GM18520 (cell line): ENCODE measurements around the gene ORM2.
"Not testable (repeated sequence)": the region's sequence is repeated elsewhere in the genome, so short reads cannot be mapped to it uniquely, and the experiment has no call there.

Experiments used
- ATAC-seq: cut with Tn5 transposase; IDR thresholded peaks from one replicate; pipeline ENCODE4 v1.9.1; 2021; ENCODE audit not compliant: unreplicated experiment

The ORM2 gene

DNA sequence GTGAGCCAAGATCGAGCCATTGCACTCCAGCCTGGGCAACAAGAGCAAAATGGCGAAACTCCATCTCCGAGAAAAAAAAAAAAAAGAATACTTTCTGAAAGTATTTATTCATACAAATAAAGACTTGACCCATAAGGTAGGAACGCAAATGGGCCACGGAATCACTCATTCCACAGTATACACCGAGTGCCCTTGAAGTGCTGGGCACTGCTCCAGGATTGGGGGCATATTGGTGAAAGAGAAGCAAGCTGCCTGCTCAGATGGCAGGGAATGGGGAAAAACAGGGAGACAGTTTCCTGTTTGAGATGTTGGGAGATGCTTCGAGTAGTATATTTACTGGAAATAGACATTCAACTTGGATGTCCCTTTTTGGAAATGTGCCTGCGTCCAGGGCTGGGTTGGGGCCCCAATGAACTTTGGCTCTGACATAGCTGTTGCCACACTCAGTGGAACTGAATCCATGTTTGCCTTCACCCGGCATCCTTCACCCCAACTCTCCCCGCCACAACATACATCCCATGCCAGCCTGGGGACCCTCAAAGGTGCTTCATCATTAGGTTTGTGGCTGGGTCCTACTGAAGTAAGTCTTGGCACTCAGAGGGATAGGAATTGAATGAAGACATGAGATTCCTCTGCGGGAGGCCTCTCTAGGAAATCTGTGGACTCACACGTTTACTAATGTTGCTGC lies 588 bp upstream of the ORM2 start:
- ATAC-seq = not testable (repeated sequence)

DNA sequence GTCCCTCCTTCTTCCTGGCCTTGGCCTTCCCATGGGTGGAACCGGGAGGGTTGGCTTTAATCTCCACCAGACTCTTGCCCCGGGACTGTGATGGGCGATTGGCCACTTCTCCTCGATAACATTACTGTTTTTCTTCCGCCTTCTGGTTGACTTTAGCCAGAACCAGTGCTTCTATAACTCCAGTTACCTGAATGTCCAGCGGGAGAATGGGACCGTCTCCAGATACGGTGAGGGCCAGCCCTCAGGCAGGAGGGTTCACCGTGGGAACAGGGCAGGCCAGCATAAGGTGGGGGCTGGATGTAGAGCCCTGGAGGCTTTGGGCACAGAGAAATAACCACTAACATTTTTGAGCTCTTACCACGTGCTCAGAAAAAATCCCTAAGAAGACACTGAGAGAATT lies 967 bp downstream of the ORM2 start:
- no peak for ATAC-seq

DNA sequence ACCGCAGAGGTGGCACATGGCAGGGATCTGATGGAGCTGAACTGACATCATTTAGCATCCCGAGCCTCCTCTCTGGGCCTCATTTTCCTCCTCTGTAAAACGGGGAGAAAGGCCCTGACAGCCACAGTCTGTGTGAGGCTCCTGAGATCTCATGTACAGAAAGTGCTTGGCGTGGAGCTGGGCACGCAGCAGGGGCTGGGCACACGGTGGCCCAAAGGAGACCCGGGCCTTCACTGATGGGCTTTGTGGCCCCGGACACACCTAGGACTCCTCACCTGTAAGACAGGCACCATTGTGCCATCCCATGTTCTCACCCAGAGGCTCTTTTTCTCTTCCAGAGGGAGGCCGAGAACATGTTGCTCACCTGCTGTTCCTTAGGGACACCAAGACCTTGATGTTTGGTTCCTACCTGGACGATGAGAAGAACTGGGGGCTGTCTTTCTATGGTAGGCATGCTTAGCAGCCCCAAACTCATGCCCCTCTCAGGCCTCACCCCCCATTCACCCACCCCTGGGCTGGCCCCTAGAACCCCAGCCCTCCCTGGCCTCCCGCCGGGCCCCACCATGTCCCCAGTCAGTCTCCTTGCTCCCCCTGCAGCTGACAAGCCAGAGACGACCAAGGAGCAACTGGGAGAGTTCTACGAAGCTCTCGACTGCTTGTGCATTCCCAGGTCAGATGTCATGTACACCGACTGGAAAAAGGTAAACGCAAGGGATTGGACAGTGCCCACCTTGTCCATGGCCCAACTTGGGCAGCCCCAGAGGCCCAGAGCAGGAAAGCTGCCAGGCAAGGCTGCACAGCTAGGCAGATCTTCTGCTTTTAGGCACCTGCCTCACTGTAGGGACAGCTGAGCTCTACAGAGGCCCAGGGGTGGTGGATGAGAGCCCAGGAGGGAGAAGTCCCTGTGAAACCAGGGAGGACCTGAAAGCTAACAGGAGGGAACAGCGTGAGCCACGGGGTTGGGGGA lies 1.8 kb downstream of the ORM2 start:
- not testable (repeated sequence) for ATAC-seq

DNA sequence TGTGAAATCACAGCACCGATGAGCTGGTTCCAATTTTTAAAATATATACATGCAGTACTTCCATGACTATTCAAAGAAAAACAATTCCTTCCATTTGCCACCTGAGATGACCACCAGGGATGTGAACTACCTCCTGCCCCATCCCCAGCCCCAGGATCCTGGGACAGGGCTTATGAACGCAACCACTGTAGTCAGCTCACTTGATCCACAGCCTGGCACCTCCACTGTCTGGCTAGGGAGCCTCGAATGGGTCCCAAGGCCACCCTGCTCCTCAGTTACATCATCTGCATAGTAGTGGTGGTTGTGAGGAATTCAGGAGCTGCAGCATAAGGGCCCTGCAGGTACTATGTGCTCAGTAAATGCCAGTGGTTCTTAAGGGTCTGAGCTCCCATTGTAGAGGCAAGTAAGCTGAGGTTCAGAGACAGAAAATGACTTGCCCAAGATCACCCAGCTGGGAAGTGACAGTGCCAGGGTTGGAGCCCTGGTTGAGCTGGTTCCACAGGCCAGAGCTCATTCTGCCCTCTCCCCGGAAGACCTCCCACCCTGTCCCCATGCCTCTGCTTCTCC lies 2.9 kb downstream of the ORM2 start:
- ATAC-seq = not testable (repeated sequence)

DNA sequence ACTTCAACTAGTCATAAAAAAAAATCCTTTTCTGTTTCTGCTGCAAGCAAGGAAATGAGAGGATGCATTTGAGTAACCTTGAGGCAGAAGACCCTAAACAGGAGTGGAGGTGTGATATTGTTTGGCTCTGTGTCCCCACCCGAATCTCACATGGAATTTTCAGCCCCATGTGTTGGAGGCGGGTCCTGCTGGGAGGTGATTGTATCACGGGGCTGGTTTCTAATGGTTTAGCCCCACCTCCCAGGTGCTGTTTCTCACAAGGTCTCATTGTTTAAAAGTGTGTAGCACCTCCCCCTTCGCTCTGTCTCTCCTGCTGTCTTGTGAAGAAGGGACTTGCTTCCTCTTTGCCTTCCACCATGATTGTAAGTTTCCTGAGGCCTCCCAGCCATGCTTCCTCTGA lies 4.0 kb downstream of the ORM2 start:
- not testable (repeated sequence) for ATAC-seq

DNA sequence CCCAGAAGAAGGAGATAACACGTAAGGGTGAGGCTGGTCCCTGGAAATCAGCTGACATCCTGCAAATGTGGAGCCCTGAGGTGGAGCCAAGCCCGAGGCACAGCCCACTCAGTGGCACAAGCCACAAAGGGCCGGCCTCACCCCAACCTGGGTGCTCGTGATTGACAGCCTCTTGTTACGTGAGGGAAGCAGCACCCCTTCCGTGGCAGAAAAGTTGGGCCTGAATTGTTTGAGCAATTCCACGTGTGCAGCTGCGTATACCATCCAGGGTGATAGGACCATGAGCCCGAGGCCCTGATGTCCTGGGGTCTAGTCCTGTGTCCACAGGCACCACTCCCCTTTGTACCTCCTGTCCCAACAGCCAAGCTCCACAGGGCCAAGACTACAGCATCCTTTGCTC lies 4.8 kb downstream of the ORM2 start:
- ATAC-seq = no peak

DNA sequence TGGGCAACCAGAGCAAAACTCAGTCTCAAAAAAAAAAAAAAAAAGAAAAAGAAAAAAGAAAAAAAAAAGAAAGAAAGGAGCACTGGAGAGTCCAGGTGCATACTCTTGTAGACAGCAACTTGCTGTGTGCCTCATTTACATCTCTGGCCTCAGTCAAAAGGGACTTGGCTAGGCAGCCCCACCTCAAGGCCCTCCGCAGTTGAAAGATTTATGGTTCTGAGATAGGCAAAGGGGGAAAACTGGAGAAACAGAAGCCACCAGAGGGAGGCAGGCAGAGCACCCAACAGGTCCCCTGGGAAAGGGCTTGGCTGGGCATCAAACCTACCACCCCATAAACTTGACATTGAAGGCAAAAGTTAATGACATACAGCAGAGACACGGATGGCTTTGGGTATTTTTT lies 6.1 kb downstream of the ORM2 start:
- no peak for ATAC-seq

DNA sequence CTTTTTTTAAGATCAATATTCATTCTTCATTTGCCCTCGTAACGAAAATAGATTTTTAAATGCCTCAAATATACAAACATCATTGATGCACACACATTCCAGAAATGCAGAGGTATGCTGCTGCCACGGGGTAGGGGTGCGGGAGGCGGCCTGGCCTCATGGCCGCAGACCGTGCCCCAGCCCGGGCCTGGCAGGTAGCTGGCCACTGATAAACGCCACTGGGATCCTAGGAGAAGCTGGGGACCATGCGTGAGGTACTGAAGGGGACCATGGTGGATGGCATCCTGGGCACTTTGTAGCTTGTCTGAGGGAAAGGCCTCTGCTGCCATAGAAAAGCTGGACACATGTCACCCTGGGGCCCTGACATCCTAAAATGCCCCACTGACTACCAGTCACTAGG lies 6.5 kb downstream of the ORM2 start:
- no peak for ATAC-seq

DNA sequence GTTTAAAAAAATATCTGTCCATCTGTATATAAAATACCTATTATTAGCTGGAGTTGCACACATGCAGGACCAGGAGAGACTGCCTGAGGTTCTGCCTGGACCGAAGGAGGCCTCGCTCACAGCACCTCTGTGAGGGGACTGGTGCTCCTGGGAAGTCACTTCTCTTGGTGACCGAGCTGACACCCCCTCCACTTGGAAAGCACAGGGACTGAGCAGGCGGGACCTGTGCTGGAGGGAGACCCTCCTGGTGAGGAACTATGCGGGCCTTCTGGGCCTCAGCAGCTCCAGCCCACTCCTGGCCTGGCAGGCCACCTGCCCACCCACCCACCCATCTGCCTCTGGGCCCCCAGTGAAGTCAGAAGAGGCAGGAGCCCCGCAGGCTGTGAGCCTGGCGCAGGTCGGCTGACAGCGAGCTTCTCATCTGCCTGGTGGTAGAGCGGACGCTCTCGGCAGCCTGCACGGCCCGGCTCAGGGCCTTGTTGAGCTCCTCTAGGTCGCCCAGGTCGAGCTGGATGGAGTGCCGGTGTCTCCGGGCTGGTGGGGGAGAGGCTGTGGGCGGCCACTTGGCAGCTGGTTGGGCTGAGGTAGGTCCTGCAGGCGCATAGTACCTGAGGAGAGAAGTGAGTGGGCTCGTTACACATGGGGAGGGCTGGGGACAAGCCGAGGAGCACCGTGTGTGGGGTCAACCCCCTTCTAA lies 7.2 kb downstream of the ORM2 start:
- no peak for ATAC-seq

DNA sequence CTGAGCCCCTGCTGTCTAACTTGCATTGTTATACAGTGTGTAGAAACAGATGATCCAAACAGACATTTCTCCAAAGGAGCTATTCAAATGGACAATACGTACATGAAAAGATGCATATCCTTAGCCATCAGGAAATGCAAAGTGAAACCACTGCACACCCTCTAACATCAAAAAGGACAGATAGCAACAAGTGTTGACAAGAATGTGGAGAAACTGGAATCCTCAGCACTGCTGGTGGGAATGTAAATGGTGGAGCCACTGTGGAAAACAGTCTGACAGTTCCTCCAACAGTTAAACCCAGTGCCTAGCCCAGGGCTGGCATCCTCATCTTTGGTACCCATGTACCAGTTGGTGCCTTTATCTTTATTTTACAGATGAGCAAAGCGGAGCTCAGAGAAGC lies 8.5 kb downstream of the ORM2 start:
- no peak for ATAC-seq

DNA sequence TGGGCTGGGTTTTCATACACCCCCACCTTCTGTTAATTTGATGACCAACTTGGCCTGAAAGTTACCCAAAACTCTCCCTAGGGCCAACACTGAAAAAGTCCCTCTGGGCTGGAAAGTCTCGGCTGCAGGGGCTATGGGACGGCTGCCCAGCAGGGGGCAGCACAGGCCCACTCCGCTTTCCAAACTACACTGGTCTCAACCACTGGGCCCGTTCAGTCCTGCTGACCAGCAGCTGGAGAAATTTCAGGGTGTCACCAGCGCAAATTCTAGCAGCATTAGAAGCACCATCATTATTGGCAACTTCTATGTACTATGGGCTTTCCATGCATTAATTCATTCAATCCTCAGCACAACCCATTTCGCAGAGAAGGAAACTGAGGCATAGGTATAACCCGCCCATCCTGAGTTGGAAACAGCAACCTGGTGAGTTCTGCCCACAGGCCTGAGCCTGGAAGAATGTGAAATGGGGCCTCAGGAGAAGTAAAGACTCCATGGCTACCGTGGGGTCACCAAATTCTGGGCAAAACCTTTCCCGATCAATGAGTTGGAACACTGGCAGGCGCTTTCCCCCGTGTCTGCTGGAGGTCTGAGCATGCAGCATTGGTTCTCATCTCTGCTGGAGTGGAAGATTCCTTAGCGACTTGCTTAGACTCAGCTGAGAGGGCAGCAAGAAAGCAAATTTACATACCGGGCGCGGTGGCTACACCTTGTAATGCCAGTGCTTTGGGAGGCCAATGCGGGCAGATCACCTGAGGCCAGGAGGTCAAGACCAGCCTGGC lies 9.7 kb downstream of the ORM2 start:
- ATAC-seq = no peak

DNA sequence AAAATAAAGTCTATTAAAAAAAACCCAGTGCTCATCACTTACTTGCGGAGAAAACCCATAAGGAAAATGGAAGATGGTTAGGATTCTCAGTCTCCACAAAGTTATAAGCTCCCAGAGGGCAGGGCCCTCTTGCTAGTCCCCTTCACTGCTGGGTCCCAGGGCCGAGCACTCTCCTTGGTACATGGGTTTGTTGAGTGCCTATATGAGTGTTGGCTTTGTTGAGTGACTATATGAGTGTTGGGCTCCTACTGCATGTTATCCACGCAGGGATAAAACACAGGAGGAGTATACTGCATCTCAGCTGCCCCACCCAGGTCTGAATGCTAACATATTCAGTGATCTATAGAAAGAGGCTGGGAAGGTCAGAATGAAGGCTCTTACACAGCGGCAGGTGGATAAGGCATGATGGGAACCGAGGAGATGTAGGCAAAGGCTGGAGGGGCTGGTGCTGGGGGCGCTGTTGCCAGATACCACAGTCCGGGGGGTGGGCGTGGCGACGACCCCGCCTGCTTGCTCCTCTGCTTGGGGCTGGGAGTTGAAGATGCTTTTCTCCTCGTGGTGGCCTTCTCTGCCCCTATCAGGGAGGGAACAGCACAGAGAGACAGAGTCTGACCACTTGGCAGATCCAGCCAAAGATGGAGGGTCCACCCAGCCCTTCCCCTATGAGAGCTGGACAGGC lies 11.6 kb downstream of the ORM2 start:
- ATAC-seq = no peak

DNA sequence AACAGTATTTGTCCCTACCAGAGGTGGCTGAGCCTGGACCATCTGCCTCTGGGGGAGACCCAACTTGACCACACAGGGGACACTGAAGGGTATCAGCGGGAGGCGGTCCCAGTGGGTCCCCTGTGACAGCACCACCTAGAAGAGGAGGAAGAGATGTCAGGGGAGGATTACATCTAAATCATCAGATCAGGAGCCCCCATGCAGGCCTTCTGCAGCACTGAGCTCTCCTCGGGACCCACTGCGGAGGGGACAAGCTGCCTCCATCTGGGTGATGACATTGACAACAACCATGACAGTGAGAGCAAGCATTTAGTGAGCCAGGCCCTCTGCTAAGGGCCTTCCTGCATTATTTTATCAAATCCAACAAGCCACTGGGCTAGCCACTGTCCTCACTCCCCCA lies 12.3 kb downstream of the ORM2 start:
- ATAC-seq = no peak

DNA sequence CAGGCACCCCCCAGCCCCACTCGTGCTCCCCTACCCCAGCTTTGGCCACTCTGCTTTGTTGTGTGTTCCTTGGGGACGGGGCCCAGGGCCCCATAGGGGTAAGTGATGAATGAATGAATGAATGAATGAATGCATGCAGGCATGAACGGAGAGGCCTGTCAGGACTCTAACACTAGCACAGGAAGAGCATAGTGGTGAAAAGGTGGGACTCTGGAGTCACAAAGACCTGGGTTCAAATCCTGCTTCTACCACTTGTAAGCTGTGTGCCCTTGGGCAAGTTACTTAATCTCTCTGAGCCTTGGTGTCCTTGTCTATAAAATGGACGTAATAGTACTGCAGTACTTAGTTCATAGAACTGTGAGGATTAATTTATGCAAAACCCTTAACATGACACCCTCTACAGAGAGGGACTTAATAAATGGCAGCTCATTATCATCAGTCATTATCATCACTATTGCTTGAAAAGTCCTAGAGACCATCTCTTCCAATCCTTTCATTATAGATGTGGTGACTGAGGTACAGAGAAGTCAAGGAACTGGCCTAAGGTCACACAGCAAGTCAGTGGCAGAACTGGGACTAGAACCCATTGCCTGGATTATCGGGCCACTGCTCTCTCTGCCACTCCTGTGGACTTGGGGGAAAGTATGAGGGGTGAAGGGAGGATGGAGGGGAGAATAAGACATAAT lies 13.2 kb downstream of the ORM2 start:
- no peak for ATAC-seq

DNA sequence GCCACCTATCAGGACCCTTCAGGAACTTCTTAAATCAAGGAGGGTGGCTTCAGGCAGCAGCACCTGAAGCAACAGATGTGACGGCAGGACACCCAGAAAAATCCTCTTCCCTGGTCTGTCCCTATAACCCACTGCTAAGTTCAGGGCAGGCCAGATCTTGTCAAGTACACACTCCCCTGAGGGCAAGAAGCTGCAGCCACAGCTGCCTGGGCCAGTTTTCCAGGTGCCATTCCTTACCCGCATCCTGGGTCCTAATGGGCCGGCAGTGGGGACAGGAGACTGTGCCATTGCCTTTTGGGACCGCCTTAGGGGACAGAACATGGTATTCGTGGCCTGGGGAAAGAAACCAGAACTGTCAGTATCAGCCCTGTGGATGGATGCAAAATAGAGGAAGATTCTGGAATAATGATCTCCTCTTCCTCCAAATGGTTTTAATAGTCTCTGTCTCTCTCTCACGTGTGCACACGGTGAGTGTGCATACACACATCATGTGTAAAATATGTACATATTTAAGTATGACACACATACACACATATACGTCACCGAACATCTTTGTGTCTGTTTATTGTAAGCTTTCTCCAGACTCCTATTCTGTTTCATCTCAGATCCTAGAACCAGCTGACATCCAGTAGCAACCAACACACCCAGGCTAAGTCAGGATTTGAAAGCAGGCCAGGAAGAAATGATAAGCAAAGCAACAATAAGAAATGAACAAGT lies 14.0 kb downstream of the ORM2 start:
- ATAC-seq = no peak

DNA sequence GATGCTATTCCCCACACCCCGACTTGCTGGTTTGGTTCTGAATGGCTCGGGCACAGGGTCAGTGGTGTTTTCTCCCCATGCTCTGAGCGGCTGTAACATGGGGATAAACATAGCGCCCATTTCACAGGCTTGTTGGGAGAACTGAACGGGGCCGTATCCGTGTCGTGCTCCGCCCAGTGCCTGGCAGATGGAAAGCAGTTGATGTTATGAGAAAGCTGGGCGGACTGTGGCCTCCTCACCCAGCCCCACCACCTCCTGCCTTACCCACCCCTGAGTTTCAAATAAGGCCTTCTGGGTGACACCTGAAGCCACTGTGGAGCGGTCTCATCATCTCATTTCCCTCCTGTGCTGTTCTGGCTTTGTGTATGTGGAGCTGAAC lies 14.5 kb downstream of the ORM2 start:
- no peak for ATAC-seq

DNA sequence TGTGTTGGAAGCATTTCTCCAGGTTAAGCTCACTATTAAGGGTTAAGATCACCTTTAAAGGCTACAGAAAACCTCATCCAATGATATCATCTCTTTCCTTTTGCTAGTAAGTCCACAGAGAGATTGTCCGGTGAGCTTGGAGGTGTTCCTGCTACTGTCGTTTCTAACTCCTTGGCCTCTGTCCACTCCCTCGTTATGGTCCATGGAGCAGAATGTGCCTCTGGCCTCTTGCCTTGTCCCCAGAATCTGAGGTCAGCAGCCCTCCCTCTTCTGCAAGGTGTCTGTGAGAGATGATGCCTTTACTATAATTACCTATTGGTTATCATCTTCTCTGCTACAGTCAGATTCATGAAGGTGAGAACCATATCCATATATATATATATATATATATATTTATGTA lies 15.0 kb downstream of the ORM2 start:
- ATAC-seq = no peak

DNA sequence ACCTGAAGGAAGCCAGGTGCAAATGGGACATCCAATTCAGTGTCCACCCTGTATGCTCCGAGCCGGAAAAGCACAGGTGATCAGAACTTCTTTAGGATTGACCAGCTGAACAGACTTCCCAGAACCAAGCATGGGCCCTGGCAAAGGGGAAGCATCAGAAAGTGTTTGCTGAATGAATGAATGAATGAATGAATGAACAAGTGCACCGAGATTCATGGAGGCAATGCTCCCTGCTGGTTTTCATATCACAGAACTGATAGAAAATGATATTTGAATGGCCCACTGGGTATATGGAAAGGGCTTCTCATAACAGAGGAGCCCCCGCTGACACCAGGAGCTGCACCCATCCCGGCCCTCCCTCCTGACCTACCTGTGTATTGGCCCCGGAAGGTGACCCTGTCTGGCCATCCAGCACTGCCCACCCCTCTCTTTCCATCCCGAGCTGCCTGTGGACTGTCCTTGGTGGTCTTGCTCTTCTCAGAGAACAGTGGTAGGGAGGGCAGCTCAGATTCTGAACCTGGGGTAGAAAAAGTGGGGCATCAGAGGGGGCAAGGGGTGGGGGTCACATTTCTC lies 15.9 kb downstream of the ORM2 start:
- no peak for ATAC-seq

DNA sequence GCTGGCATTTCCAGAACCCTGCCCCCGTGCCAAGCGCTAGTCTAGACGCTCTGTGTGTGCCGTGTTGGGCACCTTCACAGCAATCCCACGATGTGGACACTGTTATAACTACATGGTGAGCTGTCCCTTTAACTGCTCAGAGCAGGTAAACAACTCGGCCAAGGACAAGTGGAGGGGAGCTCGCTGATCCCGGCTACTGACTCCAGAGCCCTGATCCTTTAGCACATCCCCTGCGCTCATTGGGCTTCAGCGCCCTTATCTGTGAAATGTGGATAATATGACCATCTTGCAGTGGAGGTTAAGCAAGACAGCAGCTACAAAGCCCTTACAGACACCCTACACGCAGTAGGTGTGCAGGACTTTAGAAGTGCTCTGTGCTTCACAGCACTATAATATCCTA lies 16.5 kb downstream of the ORM2 start:
- ATAC-seq = no peak
